Pancreas (tissue), 10 donors: ENCODE results near the gene ZBTB8A. TPM values are rescaled to one million over a fixed set of nuclear protein-coding genes. Genes with fewer than 3 reads are reported as not detected.

Experiments
- ATAC-seq, 4 donors: fragments of 200-7000 bp; cut with Tn5 transposase; one replicate each; pipeline versions ENCODE4 v1.8.0 to v1.9.1; 2020; ENCODE audit warnings: mild to moderate bottlenecking in 4 of 4, moderate library complexity in 4 of 4
- DNase-seq, 6 donors: peaks; one replicate each; pipeline ENCODE4 v3.0.0-alpha.2; 2020
- FAIRE-seq: peaks from 2 replicates; lab custom pipeline; 2012; peaks lifted over from hg19 to GRCh38; lab: Jason Lieb, UNC
- H3K27ac ChIP-seq, 4 donors: fragments of 200-600 bp; sonication (generic); 1 replicate in 3 of 4; 2 replicates in 1 of 4; pipeline versions ENCODE4 v1.5.0 to v1.8.0; 2020
- H3K27me3 ChIP-seq, 4 donors: fragments of 200-600 bp; one replicate each; pipeline ENCODE4 v1.8.0; 2021
- H3K36me3 ChIP-seq, 3 donors: fragments of 200-600 bp; sonication (generic) in 1 of 3; one replicate each; pipeline versions ENCODE4 v1.5.0 to v1.8.0; 2020 to 2021
- H3K4me1 ChIP-seq, 3 donors: fragments of 200-600 bp; one replicate each; pipeline ENCODE4 v1.8.0; 2021
- H3K4me3 ChIP-seq, 4 donors: fragments of 200-600 bp; sonication (generic) in 2 of 4; one replicate each; pipeline versions ENCODE4 v1.5.0 to v1.8.0; 2020 to 2021
- H3K9me3 ChIP-seq, 4 donors: fragments of 200-600 bp; one replicate each; pipeline ENCODE4 v1.8.0; 2021
- WGBS, 2 donors: extraction: QIAGEN DNeasy Blood & Tissue Kit; methylation state at CpG; one replicate each; pipeline ENCODE4 v1.1.7; 2013; 5-methylcytosine and 5-hydroxymethylcytosine counted together
- intact Hi-C, 3 donors: fragments of 100-400 bp; cut with DNase I; formaldehyde crosslinking; loops; one replicate each; pipeline versions ENCODE4 v1.11.1 to v1.14.2; 2022
- polyA plus RNA-seq, 2 donors: library from polyadenylated mRNA; stranded (reverse); fragments of 200-250 nt; gene quantifications; one replicate each; pipeline ENCODE4 v1.2.3, GENCODE V29; 2013
- total RNA-seq, 6 donors: library from RNA; stranded (reverse); fragmentation: NEBNext Ultra II Directional in 4 of 6; extraction: Animal tissue kit (Norgen Biotek cat#: 25700) in 4 of 6; gene quantifications; one replicate each; pipeline versions ENCODE4 v1.2.1 to v1.2.4, GENCODE V29; 2021 to 2023
- TF ChIP-seq, protein P1 (sequence below), 4 donors: fragments of 200-600 bp; sonication (generic) in 3 of 4; IDR thresholded peaks; one replicate each; pipeline versions ENCODE4 v1.5.0 to v1.8.0; 2021; ENCODE audit warnings: antibody characterized with exemption in 4 of 4
- donor health status: healthy with polysubstance abuse.
- donor health status: DM: no; HTN: no; CAD: no; lungs with moderate emphysema.
- donor health status: DM: no; HTN: no; CAD: no.
- donor health status: control.
- donor health status: control.
- donor health status: Bipolar disorder and iron deficiency.
- donor health status: DM: yes; HTN: yes; CAD: no.
- donor health status: DM: no; HTN: no; CAD: no.
- donor health status: DM: no; HTN: no; CAD: no.
- donor health status: DM: yes; HTN: yes; CAD: no.

Gene ZBTB8A
- total and polyA plus RNA-seq, 8 donors: 1.3 to 5.2 (median 3.2) TPM

DNA sequence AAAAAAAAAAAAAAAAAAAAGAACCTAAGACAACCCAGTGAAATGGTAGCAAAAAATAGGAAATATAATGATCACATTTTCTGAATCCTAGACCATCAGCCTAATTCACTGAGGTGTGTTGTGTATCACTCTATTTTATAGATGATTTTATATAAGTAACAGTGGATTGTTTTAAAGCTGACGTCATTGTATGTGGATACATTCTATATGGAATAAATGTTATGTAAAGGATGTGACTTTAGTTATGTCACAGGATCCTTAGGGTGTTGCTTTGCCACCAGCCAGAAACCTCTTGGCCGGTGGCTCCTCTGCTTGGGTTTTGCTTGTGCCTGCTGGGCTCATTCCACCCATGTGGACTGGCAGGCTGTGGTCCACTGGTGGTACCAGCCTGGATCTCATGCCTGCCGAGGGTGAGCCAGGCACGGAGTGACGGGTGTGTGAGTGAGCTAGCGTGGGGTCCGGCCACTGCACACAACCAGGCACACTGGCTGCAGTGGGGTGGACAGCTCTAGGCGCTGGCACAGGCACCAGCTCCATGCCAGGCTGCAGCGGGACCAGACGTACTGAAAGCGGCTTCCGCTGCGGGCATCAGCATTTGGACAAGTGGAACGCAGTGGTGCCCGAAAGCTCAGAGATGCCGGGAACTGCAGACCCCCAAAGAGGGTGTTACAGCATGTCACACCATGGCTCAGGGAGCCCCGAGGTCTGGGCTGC is 66.6 kb downstream of the ZBTB8A start:
- intact Hi-C loops: no loop called here
- TF ChIP-seq, protein P1, sequence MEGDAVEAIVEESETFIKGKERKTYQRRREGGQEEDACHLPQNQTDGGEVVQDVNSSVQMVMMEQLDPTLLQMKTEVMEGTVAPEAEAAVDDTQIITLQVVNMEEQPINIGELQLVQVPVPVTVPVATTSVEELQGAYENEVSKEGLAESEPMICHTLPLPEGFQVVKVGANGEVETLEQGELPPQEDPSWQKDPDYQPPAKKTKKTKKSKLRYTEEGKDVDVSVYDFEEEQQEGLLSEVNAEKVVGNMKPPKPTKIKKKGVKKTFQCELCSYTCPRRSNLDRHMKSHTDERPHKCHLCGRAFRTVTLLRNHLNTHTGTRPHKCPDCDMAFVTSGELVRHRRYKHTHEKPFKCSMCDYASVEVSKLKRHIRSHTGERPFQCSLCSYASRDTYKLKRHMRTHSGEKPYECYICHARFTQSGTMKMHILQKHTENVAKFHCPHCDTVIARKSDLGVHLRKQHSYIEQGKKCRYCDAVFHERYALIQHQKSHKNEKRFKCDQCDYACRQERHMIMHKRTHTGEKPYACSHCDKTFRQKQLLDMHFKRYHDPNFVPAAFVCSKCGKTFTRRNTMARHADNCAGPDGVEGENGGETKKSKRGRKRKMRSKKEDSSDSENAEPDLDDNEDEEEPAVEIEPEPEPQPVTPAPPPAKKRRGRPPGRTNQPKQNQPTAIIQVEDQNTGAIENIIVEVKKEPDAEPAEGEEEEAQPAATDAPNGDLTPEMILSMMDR (IDR thresholded peaks at IDR 0.05): no peak
- WGBS, 2 donors: 95 to 97% methylated on average over 17 of the region's 17 CpGs
- no peaks in the 10 kb centered on the region for H3K4me1 ChIP-seq
- no peak for ATAC-seq
- H3K27ac ChIP-seq: no peak overlapping the region
- DNase-seq: peak in 1 of 6 donors; percentile 53
- no peaks in the 10 kb centered on the region for H3K27me3 ChIP-seq
- peaks cover 0 to 3% (median 0%) of the 10 kb centered on the region in 3 donors for H3K36me3 ChIP-seq
- H3K9me3 ChIP-seq: no peaks in the 10 kb centered on the region
- H3K4me3 ChIP-seq: no peak overlapping the region
- no peak for FAIRE-seq

DNA sequence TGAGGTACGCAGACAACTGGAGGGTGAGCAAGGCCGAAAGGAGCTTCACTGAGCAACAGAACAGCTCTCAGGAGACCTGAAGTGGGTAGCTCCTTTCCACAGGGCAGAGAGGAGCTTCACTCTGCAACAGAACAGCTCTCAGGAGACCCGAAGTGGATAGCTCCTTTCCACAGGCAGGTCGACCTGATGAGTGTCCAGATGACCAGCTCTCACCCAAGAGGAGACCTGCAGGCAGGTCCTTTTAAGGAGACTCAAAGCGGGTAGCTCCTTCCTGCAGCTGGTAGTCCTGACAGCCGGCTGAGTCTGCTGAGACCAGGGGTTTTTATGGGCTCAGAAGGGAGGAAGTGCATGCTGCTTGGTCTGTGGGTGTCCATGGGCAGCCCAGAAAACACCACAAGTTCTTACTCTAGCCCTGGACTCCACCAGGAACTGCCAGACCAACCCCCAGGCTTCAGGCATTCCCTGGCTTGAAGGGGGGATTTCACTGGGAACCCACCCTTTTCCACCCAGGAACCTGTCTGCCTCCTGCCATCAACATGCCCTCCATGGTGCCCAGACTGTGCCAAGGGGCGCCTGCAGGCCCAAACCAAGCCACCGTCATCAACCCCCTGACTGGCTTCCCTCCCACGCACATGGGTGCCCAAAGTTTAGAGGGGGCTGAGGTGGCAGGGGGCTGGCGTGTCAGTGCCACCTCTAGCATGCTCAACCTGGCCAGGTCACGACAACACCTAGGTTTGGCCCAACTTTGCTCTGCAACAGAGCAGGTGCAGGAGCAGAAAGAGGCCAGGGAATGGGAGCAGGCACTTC is 67.5 kb downstream of the ZBTB8A start:
- peaks cover 0 to under 1% (median 0%) of the 10 kb centered on the region in 3 donors for H3K36me3 ChIP-seq
- no peak overlapping the region for H3K27ac ChIP-seq
- DNase-seq: peak in 1 of 6 donors; percentile 46
- no peaks in the 10 kb centered on the region for H3K27me3 ChIP-seq
- intact Hi-C loops: no loop called here
- ATAC-seq: no peak
- no peak overlapping the region for H3K4me3 ChIP-seq
- TF ChIP-seq, protein P1 (IDR thresholded peaks at IDR 0.05): no peak
- H3K9me3 ChIP-seq: no peaks in the 10 kb centered on the region
- 87 to 93% methylated on average over 11 of the region's 11 CpGs for WGBS, 2 donors
- FAIRE-seq: no peak
- no peaks in the 10 kb centered on the region for H3K4me1 ChIP-seq

DNA sequence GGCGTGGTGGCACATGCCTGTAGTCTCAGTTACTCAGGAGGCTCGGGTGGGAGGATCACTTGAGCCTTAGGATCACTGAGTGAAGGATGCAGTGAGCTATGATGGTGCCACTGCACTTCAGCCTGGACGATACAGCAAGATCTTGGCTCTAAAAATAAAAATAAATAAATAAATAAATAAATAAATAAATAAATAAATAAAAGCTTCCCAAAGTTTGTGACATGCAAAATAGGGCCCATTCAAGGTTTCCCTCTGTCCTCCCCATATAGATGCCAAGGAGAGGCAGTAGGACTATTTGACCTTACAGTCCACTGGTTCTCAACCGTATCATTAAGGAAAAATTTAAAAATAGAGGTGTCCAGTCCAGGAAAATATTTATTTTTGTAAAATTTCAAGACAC is 70.0 kb downstream of the ZBTB8A start:
- H3K4me3 ChIP-seq: no peak overlapping the region
- no peaks in the 10 kb centered on the region for H3K27me3 ChIP-seq
- no peak for DNase-seq
- H3K9me3 ChIP-seq: no peaks in the 10 kb centered on the region
- 83 to 85% methylated on average over 4 of the region's 4 CpGs for WGBS, 2 donors
- no peak overlapping the region for H3K27ac ChIP-seq
- no peaks in the 10 kb centered on the region for H3K36me3 ChIP-seq
- intact Hi-C loops: no loop called here
- TF ChIP-seq, protein P1 (IDR thresholded peaks at IDR 0.05): no peak
- no peaks in the 10 kb centered on the region for H3K4me1 ChIP-seq
- no peak for ATAC-seq
- FAIRE-seq: no peak

DNA sequence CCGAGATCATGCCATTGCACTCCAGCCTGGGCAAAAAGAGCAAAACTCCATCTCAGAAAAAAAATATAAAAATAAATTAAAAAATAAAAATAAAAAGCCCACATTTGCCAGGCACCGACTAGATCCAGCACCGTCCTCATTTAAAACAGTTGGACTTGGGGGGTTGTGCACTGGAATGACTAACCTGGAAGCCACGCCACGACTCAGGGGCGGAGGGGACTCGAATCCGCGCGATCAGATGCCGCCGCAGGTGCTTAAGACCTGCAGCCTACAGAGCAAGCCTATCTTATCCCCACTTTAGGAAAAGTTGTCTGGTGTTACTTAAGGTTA is 72.6 kb downstream of the ZBTB8A start:
- H3K9me3 ChIP-seq: no peaks in the 10 kb centered on the region
- WGBS, 2 donors: 7 to 8% methylated on average over 12 of the region's 12 CpGs
- intact Hi-C loops: no loop called here
- FAIRE-seq (no peak), ATAC-seq (no peak), DNase-seq (no peak)
- no peaks in the 10 kb centered on the region for H3K36me3 ChIP-seq
- TF ChIP-seq, protein P1 (IDR thresholded peaks at IDR 0.05): no peak
- H3K27me3 ChIP-seq: no peaks in the 10 kb centered on the region
- H3K27ac ChIP-seq: no peak overlapping the region
- peak overlapping the region; percentile 11 to 50 (median 32) for H3K4me3 ChIP-seq
- no peaks in the 10 kb centered on the region for H3K4me1 ChIP-seq
